ENCODE data around the gene CAB39L. TPM values are rescaled to one million over a fixed set of nuclear protein-coding genes. Genes with fewer than 3 reads are reported as not detected.

The CAB39L gene
- total RNA-seq, 4 donors from 2014 or later = 75.4 to 119 (median 81.8) TPM

GRCh38 chr13:49436890-49437289 lies 7.0 kb downstream of the CAB39L start:
- peak in 1 of 2 donors; percentile 5 for TF ChIP-seq POLR2AphosphoS5 (IDR thresholded peaks at IDR 0.05)
- TF ChIP-seq CTCF (IDR thresholded peaks at IDR 0.05) = peak; percentile 32 to 58 (median 36)
- no peak for TF ChIP-seq EP300 (IDR thresholded peaks at IDR 0.05)
- TF ChIP-seq POLR2A (IDR thresholded peaks at IDR 0.05; ENCODE audit: low read depth) = no peak
- Histone ChIP-seq H3K9me3 (no peaks in the 10 kb centered on the region), H3K4me3 (no peak overlapping the region), H3K27ac (replicated peaks in 1 of 4) (peak overlapping the region in 3 of 4 donors; percentile 32 to 54 (median 45)), H3K4me1 (peaks cover 0 to 12% (median 3%) of the 10 kb centered on the region in 4 donors), H3K36me3 (peaks cover 0 to 23% (median 14%) of the 10 kb centered on the region in 4 donors), H3K27me3 (no peaks in the 10 kb centered on the region)
- intact Hi-C loops (cut with DNase I) = loop anchor here (5.0 kb wide), 1 partner anchor 40 kb away; no protein-coding TSS in a partner anchor
- no peak for DNase-seq (ENCODE audit: extremely low spot score)
- 40% methylated on average over 3 of the region's 3 CpGs for WGBS

- DNase-seq (ENCODE audit: extremely low spot score) = no peak
- 10% methylated on average over 1 of the region's 1 CpG for WGBS
- Histone ChIP-seq H3K4me1 (peaks cover 0 to 12% (median 3%) of the 10 kb centered on the region in 4 donors), H3K4me3 (no peak overlapping the region), H3K9me3 (no peaks in the 10 kb centered on the region), H3K27me3 (no peaks in the 10 kb centered on the region), H3K36me3 (peaks cover 0 to 30% (median 14%) of the 10 kb centered on the region in 4 donors), H3K27ac (replicated peaks in 1 of 4) (peak overlapping the region; percentile 8 to 54 (median 22))
- intact Hi-C loops (cut with DNase I) = loop anchor here (5.0 kb wide), 1 partner anchor 39 kb away; no protein-coding TSS in a partner anchor
- TF ChIP-seq CTCF (IDR thresholded peaks at IDR 0.05) (no peak), POLR2A (IDR thresholded peaks at IDR 0.05; ENCODE audit: low read depth) (no peak), EP300 (IDR thresholded peaks at IDR 0.05) (no peak), POLR2AphosphoS5 (IDR thresholded peaks at IDR 0.05) (no peak)
Measured at GRCh38 chr13:49435992-49436391, 7.9 kb downstream of the CAB39L start.

GRCh38 chr13:49429121-49429520 lies 14.7 kb downstream of the CAB39L start:
- WGBS = 88% methylated on average over 1 of the region's 1 CpG
- H3K27me3 ChIP-seq = no peaks in the 10 kb centered on the region
- H3K4me3 ChIP-seq = no peak overlapping the region
- DNase-seq (ENCODE audit: extremely low spot score) = no peak
- H3K4me1 ChIP-seq = no peaks in the 10 kb centered on the region
- H3K9me3 ChIP-seq = no peaks in the 10 kb centered on the region
- peaks cover 0 to 52% (median 22%) of the 10 kb centered on the region in 4 donors for H3K36me3 ChIP-seq
- H3K27ac ChIP-seq (replicated peaks in 1 of 4) = no peak overlapping the region
- intact Hi-C loops (cut with DNase I) = no loop called here
- TF ChIP-seq EP300 (IDR thresholded peaks at IDR 0.05) (no peak), CTCF (IDR thresholded peaks at IDR 0.05) (no peak), POLR2AphosphoS5 (IDR thresholded peaks at IDR 0.05) (no peak), POLR2A (IDR thresholded peaks at IDR 0.05; ENCODE audit: low read depth) (no peak)

- Histone ChIP-seq H3K4me1 (no peaks in the 10 kb centered on the region), H3K36me3 (peaks cover 0 to 52% (median 20%) of the 10 kb centered on the region in 4 donors), H3K27ac (replicated peaks in 1 of 4) (no peak overlapping the region), H3K4me3 (no peak overlapping the region), H3K27me3 (no peaks in the 10 kb centered on the region), H3K9me3 (no peaks in the 10 kb centered on the region)
- DNase-seq (ENCODE audit: extremely low spot score) = no peak
- no peak for TF ChIP-seq POLR2A (IDR thresholded peaks at IDR 0.05; ENCODE audit: low read depth)
- no peak for TF ChIP-seq POLR2AphosphoS5 (IDR thresholded peaks at IDR 0.05)
- TF ChIP-seq EP300 (IDR thresholded peaks at IDR 0.05) = no peak
- TF ChIP-seq CTCF (IDR thresholded peaks at IDR 0.05) = no peak
- intact Hi-C loops (cut with DNase I) = no loop called here
- WGBS = 92% methylated on average over 2 of the region's 2 CpGs
Measured at GRCh38 chr13:49428041-49428763, 15.7 kb downstream of the CAB39L start.
